IMR-90 (cell line): ENCODE measurements around the gene MCM3AP.

Source experiments
- BHLHE40 ChIP-seq: fragments of 150-350 bp; IDR thresholded peaks from 2 replicates; pipeline ENCODE4 v1.6.1; 2016; ENCODE audit warnings: mild to moderate bottlenecking, low read depth, low read length
- CEBPB ChIP-seq: IDR thresholded peaks from 2 replicates; pipeline ENCODE4 v1.6.1; 2012; ENCODE audit warnings: low read depth, low read length, improper control_type of control experiment
- CTCF ChIP-seq: conservative IDR thresholded peaks from 2 replicates; pipeline ENCODE4 v1.5.1; 2012; ENCODE audit warnings: mild to moderate bottlenecking, low read depth, low read length, improper control_type of control experiment
- MAFK ChIP-seq: IDR thresholded peaks from 2 replicates; pipeline ENCODE4 v1.6.1; 2012; ENCODE audit warnings: low read depth, low read length, improper control_type of control experiment
- MAZ ChIP-seq: IDR thresholded peaks from 2 replicates; pipeline ENCODE4 v1.6.1; 2012; ENCODE audit warnings: low read depth, mild to moderate bottlenecking, low read length, improper control_type of control experiment, moderate library complexity, borderline replicate concordance
- MXI1 ChIP-seq: IDR thresholded peaks from 2 replicates; pipeline ENCODE4 v1.6.1; 2012; ENCODE audit warnings: low read depth, mild to moderate bottlenecking, low read length, moderate library complexity, borderline replicate concordance
- NFE2L2 ChIP-seq: fragments of 150-350 bp; IDR thresholded peaks from 2 replicates; pipeline ENCODE4 v1.6.1; 2016; ENCODE audit warnings: low read depth, mild to moderate bottlenecking, low read length
- POLR2A ChIP-seq: IDR thresholded peaks from 2 replicates; pipeline ENCODE4 v1.6.1; 2012; ENCODE audit warnings: mild to moderate bottlenecking, low read depth, low read length
- RAD21 ChIP-seq: IDR thresholded peaks from 2 replicates; pipeline ENCODE4 v1.6.1; 2012; ENCODE audit warnings: low read length, improper control_type of control experiment
- RCOR1 ChIP-seq: IDR thresholded peaks from 2 replicates; pipeline ENCODE4 v1.6.1; 2012; ENCODE audit warnings: mild to moderate bottlenecking, low read length, improper control_type of control experiment; ENCODE audit not compliant: insufficient replicate concordance
- RFX5 ChIP-seq: IDR thresholded peaks from 2 replicates; pipeline ENCODE4 v1.8.0; 2012; ENCODE audit warnings: low read depth, mild to moderate bottlenecking, low read length, moderate library complexity
- SMC3 ChIP-seq: fragments of 150-350 bp; IDR thresholded peaks from 2 replicates; pipeline ENCODE4 v1.6.1; 2016; ENCODE audit warnings: low read depth, mild to moderate bottlenecking, antibody characterized with exemption, low read length, moderate library complexity
- USF2 ChIP-seq: fragments of 150-350 bp; IDR thresholded peaks from 2 replicates; pipeline ENCODE4 v1.6.1; 2017; ENCODE audit warnings: mild to moderate bottlenecking, antibody characterized with exemption, low read length, low read depth

- no peak for TF ChIP-seq MAFK
- no peak for TF ChIP-seq RCOR1
- no peak for TF ChIP-seq MXI1
- no peak for TF ChIP-seq POLR2A
- no peak for TF ChIP-seq CTCF
- no peak for TF ChIP-seq CEBPB
- TF ChIP-seq RAD21 = no peak
- TF ChIP-seq BHLHE40 = no peak
- TF ChIP-seq USF2 = no peak
- TF ChIP-seq SMC3 = no peak
- TF ChIP-seq MAZ = no peak
- TF ChIP-seq RFX5 = no peak
- no peak for TF ChIP-seq NFE2L2
Observed at GRCh38 chr21:46205166-46205565, 80.2 kb downstream of the MCM3AP start.
